GM23338 (cell line): ENCODE data around the gene CHRNB2. TPM values are rescaled to one million over a fixed set of nuclear protein-coding genes. Genes with fewer than 3 reads are reported as not detected.

ENCODE experiments used
- ATAC-seq: fragments of 200-7000 bp; cut with Tn5 transposase; 3 replicates; pipeline ENCODE4 v1.9.1; 2020
- DNase-seq: peaks from one replicate; pipeline ENCODE4 v3.0.0-alpha.2; 2015; ENCODE audit warnings: low spot score
- H2AFZ ChIP-seq: fragments of 200-600 bp; sonication (generic); 2 replicates; pipeline ENCODE4 v1.8.0; 2016; ENCODE audit warnings: antibody characterized with exemption, mild to moderate bottlenecking, moderate library complexity
- H3F3A ChIP-seq: fragments of 200-600 bp; sonication (generic); replicated peaks from 2 replicates; pipeline ENCODE4 v1.8.0; 2017; ENCODE audit warnings: antibody characterized with exemption, mixed run types, low read depth
- H3K27ac ChIP-seq: fragments of 200-600 bp; sonication (generic); 2 replicates; pipeline ENCODE4 v1.6.1; 2016; ENCODE audit warnings: low read depth
- H3K27me3 ChIP-seq: fragments of 200-600 bp; sonication (generic); 2 replicates; pipeline ENCODE4 v1.8.0; 2016; ENCODE audit warnings: mild to moderate bottlenecking, mixed run types, moderate library complexity; ENCODE audit not compliant: insufficient read depth
- H3K36me3 ChIP-seq: fragments of 200-600 bp; sonication (generic); 2 replicates; pipeline ENCODE4 v1.8.0; 2016; ENCODE audit warnings: mild to moderate bottlenecking; ENCODE audit not compliant: insufficient read depth
- H3K4me1 ChIP-seq: fragments of 200-600 bp; sonication (generic); 2 replicates; pipeline ENCODE4 v1.8.0; 2016; ENCODE audit warnings: mild to moderate bottlenecking, moderate library complexity; ENCODE audit not compliant: insufficient read depth
- H3K4me2 ChIP-seq: fragments of 200-600 bp; sonication (generic); 2 replicates; pipeline ENCODE4 v1.7.1; 2017; ENCODE audit warnings: mixed run types
- H3K4me3 ChIP-seq: fragments of 200-600 bp; sonication (generic); 2 replicates; pipeline ENCODE4 v1.6.1; 2016; ENCODE audit warnings: mixed run types
- H3K79me2 ChIP-seq: fragments of 200-600 bp; sonication (generic); replicated peaks from 2 replicates; pipeline ENCODE4 v1.8.0; 2017; ENCODE audit warnings: mild to moderate bottlenecking; ENCODE audit not compliant: insufficient read depth
- H3K9me2 ChIP-seq: fragments of 200-600 bp; sonication (generic); 2 replicates; pipeline ENCODE4 v1.8.0; 2017; ENCODE audit not compliant: insufficient read depth
- H4K20me1 ChIP-seq: fragments of 200-600 bp; sonication (generic); replicated peaks from 2 replicates; pipeline ENCODE4 v1.8.0; 2017; ENCODE audit warnings: mild to moderate bottlenecking; ENCODE audit not compliant: insufficient read depth
- H3K27ac Mint-ChIP-seq: 2 replicates; pipeline ENCODE4 v1.8.0; 2020; ENCODE audit warnings: inconsistent platforms, mild to moderate bottlenecking, moderate library complexity, mixed read lengths
- H3K27me3 Mint-ChIP-seq: 3 replicates; pipeline ENCODE4 v1.8.0; 2022; ENCODE audit warnings: low read depth, mild to moderate bottlenecking, moderate library complexity, mixed read lengths, inconsistent platforms; ENCODE audit not compliant: insufficient read depth, poor library complexity
- H3K36me3 Mint-ChIP-seq: 3 replicates; pipeline ENCODE4 v1.8.0; 2021; ENCODE audit warnings: low read depth, mild to moderate bottlenecking, inconsistent platforms, moderate library complexity, mixed read lengths
- H3K4me1 Mint-ChIP-seq: 3 replicates; pipeline ENCODE4 v1.8.0; 2020; ENCODE audit warnings: mild to moderate bottlenecking, inconsistent platforms, mixed read lengths
- H3K4me3 Mint-ChIP-seq: 3 replicates; pipeline ENCODE4 v1.8.0; 2021; ENCODE audit warnings: moderate library complexity, mild to moderate bottlenecking, inconsistent platforms, mixed read lengths
- H3K9me3 Mint-ChIP-seq: 3 replicates; pipeline ENCODE4 v1.8.0; 2020; ENCODE audit warnings: moderate library complexity, mild to moderate bottlenecking, inconsistent platforms, mixed read lengths
- CREB1 ChIP-seq: fragments of 250-450 bp; sonication (Bioruptor Pico); IDR thresholded peaks from 2 replicates; pipeline ENCODE4 v1.5.0; 2020; ENCODE audit warnings: low read depth, mild to moderate bottlenecking, moderate library complexity
- EZH2 ChIP-seq: fragments of 200-600 bp; sonication (generic); IDR thresholded peaks from one replicate; pipeline ENCODE4 v1.8.0; 2017; ENCODE audit warnings: antibody characterized with exemption, mild to moderate bottlenecking, low read depth; ENCODE audit not compliant: unreplicated experiment
- EZH2phosphoT487 ChIP-seq: fragments of 200-600 bp; sonication (generic); IDR thresholded peaks from one replicate; pipeline ENCODE4 v1.8.1; 2018; ENCODE audit warnings: antibody characterized with exemption; ENCODE audit not compliant: unreplicated experiment
- JUNB ChIP-seq: IDR thresholded peaks from one replicate; pipeline ENCODE4 v1.6.1; 2016; ENCODE audit warnings: antibody characterized with exemption; ENCODE audit not compliant: unreplicated experiment
- NANOG ChIP-seq: IDR thresholded peaks from 2 replicates; pipeline ENCODE4 v1.6.1; 2016; ENCODE audit warnings: antibody characterized with exemption, borderline replicate concordance
- POLR2AphosphoS5 ChIP-seq: IDR thresholded peaks from 2 replicates; pipeline ENCODE4 v1.6.1; 2016; ENCODE audit warnings: antibody characterized with exemption, low read depth
- STAT1 ChIP-seq: IDR thresholded peaks from one replicate; pipeline ENCODE4 v1.6.1; 2016; ENCODE audit warnings: antibody characterized with exemption; ENCODE audit not compliant: unreplicated experiment
- ZNF114 ChIP-seq: fragments of 250-450 bp; sonication (Bioruptor Pico); IDR thresholded peaks from 2 replicates; pipeline ENCODE4 v1.5.0; 2020; ENCODE audit warnings: mild to moderate bottlenecking, moderate library complexity
- ZNF331 ChIP-seq: fragments of 250-450 bp; sonication (Bioruptor Pico); IDR thresholded peaks from 2 replicates; pipeline ENCODE4 v1.5.0; 2020; ENCODE audit warnings: low read depth, mild to moderate bottlenecking, moderate library complexity
- polyA plus RNA-seq: library from polyadenylated mRNA; unstranded; fragments of >200 nt; fragmentation: Nextera tagmentation; extraction: Ambion mirVana; gene quantifications from 2 replicates; pipeline ENCODE4 v1.2.1, GENCODE V29; 2016
- total RNA-seq: library from RNA; depleted of rRNA; stranded (reverse); fragments of >200 nt; shearing (Covaris generic); gene quantifications from 2 replicates; pipeline ENCODE4 v1.2.3, GENCODE V29; 2014
- TF ChIP-seq, protein P1 (sequence below): IDR thresholded peaks from 2 replicates; pipeline ENCODE4 v1.6.1; 2016; ENCODE audit warnings: antibody characterized with exemption
- TF ChIP-seq, protein P2 (sequence below): fragments of 250-450 bp; sonication (Bioruptor Pico); IDR thresholded peaks from 2 replicates; pipeline ENCODE4 v1.5.0; 2020; ENCODE audit warnings: mild to moderate bottlenecking, moderate library complexity
- TF ChIP-seq, protein P3 (sequence below), 2 experiments: fragments of 200-600 bp in 1 of 2; sonication (generic) in 1 of 2; conservative IDR thresholded peaks; 2 replicates each; pipeline versions ENCODE4 v1.5.1 to v1.6.1; 2016 to 2017; ENCODE audit warnings: antibody characterized with exemption in 2 of 2, low read depth in 2 of 2, mild to moderate bottlenecking in 2 of 2, moderate library complexity in 1 of 2
- TF ChIP-seq, protein P4 (sequence below): IDR thresholded peaks from one replicate; pipeline ENCODE4 v1.6.1; 2018; ENCODE audit warnings: antibody characterized with exemption; ENCODE audit not compliant: unreplicated experiment

CHRNB2 gene
- total and polyA plus RNA-seq, 2 experiments from 2014 or later, result 0.73 to 3.6 TPM

DNA sequence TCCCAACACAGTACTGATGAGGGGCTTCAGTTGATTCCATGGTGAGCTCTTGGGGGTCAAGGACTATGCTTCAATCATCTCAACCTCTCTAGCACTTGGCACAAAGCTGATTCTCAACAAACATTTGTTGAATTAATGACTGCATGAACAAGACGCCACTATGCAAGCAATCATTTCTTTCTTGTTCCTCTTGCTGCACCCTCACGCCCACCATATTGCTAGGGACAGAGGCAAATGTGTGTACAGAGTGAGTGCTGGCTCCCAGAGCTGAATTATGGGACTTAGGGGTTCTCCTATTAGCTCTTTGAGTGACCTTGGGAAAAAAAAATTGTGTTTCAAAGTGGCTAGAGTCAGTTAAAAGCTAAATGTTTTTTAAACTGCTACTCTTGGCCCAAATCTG, 38.0 kb downstream of the CHRNB2 start:
- Mint-ChIP-seq H3K36me3 (peaks cover 40% of the 10 kb centered on the region), H3K9me3 (no peaks in the 10 kb centered on the region; the same call in 2 of the 3 replicates), H3K27ac (no peak overlapping the region), H3K4me3 (no peak overlapping the region), H3K4me1 (peaks cover 55% of the 10 kb centered on the region), H3K27me3 (peaks cover 13% of the 10 kb centered on the region)
- DNase-seq (no peak), ATAC-seq (no peak)
- peaks cover 6% of the 10 kb centered on the region; the same call in 1 of the 2 replicates for H3K36me3 ChIP-seq
- H3K4me2 ChIP-seq, result no peak overlapping the region
- peaks cover 40% of the 10 kb centered on the region for H4K20me1 ChIP-seq
- H3K27me3 ChIP-seq, result no peaks in the 10 kb centered on the region
- H3K9me2 ChIP-seq, result no peaks in the 10 kb centered on the region
- H3K27ac ChIP-seq, result no peak overlapping the region
- H3F3A ChIP-seq, result peaks cover 12% of the 10 kb centered on the region; the same call in 1 of the 2 replicates
- no peak overlapping the region for H2AFZ ChIP-seq
- TF ChIP-seq ZNF331 (CRISPR knock-in tag) (no peak), EZH2phosphoT487 (no peak), EZH2 (no peak), CREB1 (no peak), STAT1 (no peak), POLR2AphosphoS5 (no peak), ZNF114 (CRISPR knock-in tag) (no peak), JUNB (no peak), NANOG (no peak)
- TF ChIP-seq, protein P1, sequence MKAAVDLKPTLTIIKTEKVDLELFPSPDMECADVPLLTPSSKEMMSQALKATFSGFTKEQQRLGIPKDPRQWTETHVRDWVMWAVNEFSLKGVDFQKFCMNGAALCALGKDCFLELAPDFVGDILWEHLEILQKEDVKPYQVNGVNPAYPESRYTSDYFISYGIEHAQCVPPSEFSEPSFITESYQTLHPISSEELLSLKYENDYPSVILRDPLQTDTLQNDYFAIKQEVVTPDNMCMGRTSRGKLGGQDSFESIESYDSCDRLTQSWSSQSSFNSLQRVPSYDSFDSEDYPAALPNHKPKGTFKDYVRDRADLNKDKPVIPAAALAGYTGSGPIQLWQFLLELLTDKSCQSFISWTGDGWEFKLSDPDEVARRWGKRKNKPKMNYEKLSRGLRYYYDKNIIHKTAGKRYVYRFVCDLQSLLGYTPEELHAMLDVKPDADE, result no peak
- TF ChIP-seq, protein P2, sequence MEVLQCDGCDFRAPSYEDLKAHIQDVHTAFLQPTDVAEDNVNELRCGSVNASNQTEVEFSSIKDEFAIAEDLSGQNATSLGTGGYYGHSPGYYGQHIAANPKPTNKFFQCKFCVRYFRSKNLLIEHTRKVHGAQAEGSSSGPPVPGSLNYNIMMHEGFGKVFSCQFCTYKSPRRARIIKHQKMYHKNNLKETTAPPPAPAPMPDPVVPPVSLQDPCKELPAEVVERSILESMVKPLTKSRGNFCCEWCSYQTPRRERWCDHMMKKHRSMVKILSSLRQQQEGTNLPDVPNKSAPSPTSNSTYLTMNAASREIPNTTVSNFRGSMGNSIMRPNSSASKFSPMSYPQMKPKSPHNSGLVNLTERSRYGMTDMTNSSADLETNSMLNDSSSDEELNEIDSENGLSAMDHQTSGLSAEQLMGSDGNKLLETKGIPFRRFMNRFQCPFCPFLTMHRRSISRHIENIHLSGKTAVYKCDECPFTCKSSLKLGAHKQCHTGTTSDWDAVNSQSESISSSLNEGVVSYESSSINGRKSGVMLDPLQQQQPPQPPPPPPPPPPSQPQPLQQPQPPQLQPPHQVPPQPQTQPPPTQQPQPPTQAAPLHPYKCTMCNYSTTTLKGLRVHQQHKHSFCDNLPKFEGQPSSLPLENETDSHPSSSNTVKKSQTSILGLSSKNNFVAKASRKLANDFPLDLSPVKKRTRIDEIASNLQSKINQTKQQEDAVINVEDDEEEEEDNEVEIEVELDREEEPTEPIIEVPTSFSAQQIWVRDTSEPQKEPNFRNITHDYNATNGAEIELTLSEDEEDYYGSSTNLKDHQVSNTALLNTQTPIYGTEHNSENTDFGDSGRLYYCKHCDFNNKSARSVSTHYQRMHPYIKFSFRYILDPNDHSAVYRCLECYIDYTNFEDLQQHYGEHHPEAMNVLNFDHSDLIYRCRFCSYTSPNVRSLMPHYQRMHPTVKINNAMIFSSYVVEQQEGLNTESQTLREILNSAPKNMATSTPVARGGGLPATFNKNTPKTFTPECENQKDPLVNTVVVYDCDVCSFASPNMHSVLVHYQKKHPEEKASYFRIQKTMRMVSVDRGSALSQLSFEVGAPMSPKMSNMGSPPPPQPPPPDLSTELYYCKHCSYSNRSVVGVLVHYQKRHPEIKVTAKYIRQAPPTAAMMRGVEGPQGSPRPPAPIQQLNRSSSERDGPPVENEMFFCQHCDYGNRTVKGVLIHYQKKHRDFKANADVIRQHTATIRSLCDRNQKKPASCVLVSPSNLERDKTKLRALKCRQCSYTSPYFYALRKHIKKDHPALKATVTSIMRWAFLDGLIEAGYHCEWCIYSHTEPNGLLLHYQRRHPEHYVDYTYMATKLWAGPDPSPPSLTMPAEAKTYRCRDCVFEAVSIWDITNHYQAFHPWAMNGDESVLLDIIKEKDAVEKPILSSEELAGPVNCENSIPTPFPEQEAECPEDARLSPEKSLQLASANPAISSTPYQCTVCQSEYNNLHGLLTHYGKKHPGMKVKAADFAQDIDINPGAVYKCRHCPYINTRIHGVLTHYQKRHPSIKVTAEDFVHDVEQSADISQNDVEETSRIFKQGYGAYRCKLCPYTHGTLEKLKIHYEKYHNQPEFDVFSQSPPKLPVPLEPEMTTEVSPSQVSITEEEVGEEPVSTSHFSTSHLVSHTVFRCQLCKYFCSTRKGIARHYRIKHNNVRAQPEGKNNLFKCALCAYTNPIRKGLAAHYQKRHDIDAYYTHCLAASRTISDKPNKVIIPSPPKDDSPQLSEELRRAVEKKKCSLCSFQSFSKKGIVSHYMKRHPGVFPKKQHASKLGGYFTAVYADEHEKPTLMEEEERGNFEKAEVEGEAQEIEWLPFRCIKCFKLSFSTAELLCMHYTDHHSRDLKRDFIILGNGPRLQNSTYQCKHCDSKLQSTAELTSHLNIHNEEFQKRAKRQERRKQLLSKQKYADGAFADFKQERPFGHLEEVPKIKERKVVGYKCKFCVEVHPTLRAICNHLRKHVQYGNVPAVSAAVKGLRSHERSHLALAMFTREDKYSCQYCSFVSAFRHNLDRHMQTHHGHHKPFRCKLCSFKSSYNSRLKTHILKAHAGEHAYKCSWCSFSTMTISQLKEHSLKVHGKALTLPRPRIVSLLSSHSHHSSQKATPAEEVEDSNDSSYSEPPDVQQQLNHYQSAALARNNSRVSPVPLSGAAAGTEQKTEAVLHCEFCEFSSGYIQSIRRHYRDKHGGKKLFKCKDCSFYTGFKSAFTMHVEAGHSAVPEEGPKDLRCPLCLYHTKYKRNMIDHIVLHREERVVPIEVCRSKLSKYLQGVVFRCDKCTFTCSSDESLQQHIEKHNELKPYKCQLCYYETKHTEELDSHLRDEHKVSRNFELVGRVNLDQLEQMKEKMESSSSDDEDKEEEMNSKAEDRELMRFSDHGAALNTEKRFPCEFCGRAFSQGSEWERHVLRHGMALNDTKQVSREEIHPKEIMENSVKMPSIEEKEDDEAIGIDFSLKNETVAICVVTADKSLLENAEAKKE (CRISPR knock-in tag), result no peak
- TF ChIP-seq, protein P3, sequence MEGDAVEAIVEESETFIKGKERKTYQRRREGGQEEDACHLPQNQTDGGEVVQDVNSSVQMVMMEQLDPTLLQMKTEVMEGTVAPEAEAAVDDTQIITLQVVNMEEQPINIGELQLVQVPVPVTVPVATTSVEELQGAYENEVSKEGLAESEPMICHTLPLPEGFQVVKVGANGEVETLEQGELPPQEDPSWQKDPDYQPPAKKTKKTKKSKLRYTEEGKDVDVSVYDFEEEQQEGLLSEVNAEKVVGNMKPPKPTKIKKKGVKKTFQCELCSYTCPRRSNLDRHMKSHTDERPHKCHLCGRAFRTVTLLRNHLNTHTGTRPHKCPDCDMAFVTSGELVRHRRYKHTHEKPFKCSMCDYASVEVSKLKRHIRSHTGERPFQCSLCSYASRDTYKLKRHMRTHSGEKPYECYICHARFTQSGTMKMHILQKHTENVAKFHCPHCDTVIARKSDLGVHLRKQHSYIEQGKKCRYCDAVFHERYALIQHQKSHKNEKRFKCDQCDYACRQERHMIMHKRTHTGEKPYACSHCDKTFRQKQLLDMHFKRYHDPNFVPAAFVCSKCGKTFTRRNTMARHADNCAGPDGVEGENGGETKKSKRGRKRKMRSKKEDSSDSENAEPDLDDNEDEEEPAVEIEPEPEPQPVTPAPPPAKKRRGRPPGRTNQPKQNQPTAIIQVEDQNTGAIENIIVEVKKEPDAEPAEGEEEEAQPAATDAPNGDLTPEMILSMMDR (conservative IDR thresholded peaks at IDR 0.05; ENCODE audit: low read depth in 2 of 2), result no peak
- TF ChIP-seq, protein P4, sequence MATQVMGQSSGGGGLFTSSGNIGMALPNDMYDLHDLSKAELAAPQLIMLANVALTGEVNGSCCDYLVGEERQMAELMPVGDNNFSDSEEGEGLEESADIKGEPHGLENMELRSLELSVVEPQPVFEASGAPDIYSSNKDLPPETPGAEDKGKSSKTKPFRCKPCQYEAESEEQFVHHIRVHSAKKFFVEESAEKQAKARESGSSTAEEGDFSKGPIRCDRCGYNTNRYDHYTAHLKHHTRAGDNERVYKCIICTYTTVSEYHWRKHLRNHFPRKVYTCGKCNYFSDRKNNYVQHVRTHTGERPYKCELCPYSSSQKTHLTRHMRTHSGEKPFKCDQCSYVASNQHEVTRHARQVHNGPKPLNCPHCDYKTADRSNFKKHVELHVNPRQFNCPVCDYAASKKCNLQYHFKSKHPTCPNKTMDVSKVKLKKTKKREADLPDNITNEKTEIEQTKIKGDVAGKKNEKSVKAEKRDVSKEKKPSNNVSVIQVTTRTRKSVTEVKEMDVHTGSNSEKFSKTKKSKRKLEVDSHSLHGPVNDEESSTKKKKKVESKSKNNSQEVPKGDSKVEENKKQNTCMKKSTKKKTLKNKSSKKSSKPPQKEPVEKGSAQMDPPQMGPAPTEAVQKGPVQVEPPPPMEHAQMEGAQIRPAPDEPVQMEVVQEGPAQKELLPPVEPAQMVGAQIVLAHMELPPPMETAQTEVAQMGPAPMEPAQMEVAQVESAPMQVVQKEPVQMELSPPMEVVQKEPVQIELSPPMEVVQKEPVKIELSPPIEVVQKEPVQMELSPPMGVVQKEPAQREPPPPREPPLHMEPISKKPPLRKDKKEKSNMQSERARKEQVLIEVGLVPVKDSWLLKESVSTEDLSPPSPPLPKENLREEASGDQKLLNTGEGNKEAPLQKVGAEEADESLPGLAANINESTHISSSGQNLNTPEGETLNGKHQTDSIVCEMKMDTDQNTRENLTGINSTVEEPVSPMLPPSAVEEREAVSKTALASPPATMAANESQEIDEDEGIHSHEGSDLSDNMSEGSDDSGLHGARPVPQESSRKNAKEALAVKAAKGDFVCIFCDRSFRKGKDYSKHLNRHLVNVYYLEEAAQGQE, result no peak
- no peak overlapping the region for H3K4me3 ChIP-seq
- H3K4me1 ChIP-seq, result peaks cover 29% of the 10 kb centered on the region
- peaks cover 78% of the 10 kb centered on the region for H3K79me2 ChIP-seq
